GM10847 (cell line): ENCODE data around the gene ASPRV1.

ENCODE experiments used
- POLR2A ChIP-seq: IDR thresholded peaks from 2 replicates; pipeline ENCODE4 v1.6.1; 2011; ENCODE audit not compliant: insufficient read length; ENCODE audit errors: extremely low read depth

ASPRV1 gene

GRCh38 chr2:69993708-69994107, 32.3 kb upstream of the ASPRV1 start:
- no peak for TF ChIP-seq POLR2A

GRCh38 chr2:69993048-69993565, 31.7 kb upstream of the ASPRV1 start:
- TF ChIP-seq POLR2A: no peak

- no peak for TF ChIP-seq POLR2A
Observed at GRCh38 chr2:69992310-69993047, 31.0 kb upstream of the ASPRV1 start.

- TF ChIP-seq POLR2A: no peak
Observed at GRCh38 chr2:69989441-69990105, 28.1 kb upstream of the ASPRV1 start.

GRCh38 chr2:69989009-69989408, 27.6 kb upstream of the ASPRV1 start:
- no peak for TF ChIP-seq POLR2A

GRCh38 chr2:69988086-69988635, 26.7 kb upstream of the ASPRV1 start:
- no peak for TF ChIP-seq POLR2A

GRCh38 chr2:69986691-69987090, 25.3 kb upstream of the ASPRV1 start:
- no peak for TF ChIP-seq POLR2A

GRCh38 chr2:69985688-69986087, 24.3 kb upstream of the ASPRV1 start:
- no peak for TF ChIP-seq POLR2A

- no peak for TF ChIP-seq POLR2A
Observed at GRCh38 chr2:69985216-69985615, 23.8 kb upstream of the ASPRV1 start.

- TF ChIP-seq POLR2A: no peak
Observed at GRCh38 chr2:69983392-69983966, 22.0 kb upstream of the ASPRV1 start.

GRCh38 chr2:69979902-69980807, 18.7 kb upstream of the ASPRV1 start:
- TF ChIP-seq POLR2A: no peak

- no peak for TF ChIP-seq POLR2A
Observed at GRCh38 chr2:69977906-69978482, 16.6 kb upstream of the ASPRV1 start.

GRCh38 chr2:69977186-69977585, 15.8 kb upstream of the ASPRV1 start:
- TF ChIP-seq POLR2A: no peak

- no peak for TF ChIP-seq POLR2A
Observed at GRCh38 chr2:69975853-69976462, 14.5 kb upstream of the ASPRV1 start.
